HG03095 (cell line): ENCODE measurements around the gene GREB1.
"Not testable (repeated sequence)": the region's sequence is repeated elsewhere in the genome, so short reads cannot be mapped to it uniquely, and the experiment has no call there.

Experiments used
- ATAC-seq: cut with Tn5 transposase; IDR thresholded peaks from one replicate; pipeline ENCODE4 v1.9.1; 2021; ENCODE audit warnings: moderate library complexity; ENCODE audit not compliant: unreplicated experiment

Gene GREB1

GRCh38 chr2:11658208-11659114, 124.6 kb downstream of the GREB1 start:
- ATAC-seq, result no peak

- no peak for ATAC-seq
Measured at GRCh38 chr2:11659115-11659475, 125.2 kb downstream of the GREB1 start.

- ATAC-seq, result no peak
Measured at GRCh38 chr2:11659851-11660250, 126.0 kb downstream of the GREB1 start.

GRCh38 chr2:11660396-11660795, 126.6 kb downstream of the GREB1 start:
- ATAC-seq, result not testable (repeated sequence)

DNA sequence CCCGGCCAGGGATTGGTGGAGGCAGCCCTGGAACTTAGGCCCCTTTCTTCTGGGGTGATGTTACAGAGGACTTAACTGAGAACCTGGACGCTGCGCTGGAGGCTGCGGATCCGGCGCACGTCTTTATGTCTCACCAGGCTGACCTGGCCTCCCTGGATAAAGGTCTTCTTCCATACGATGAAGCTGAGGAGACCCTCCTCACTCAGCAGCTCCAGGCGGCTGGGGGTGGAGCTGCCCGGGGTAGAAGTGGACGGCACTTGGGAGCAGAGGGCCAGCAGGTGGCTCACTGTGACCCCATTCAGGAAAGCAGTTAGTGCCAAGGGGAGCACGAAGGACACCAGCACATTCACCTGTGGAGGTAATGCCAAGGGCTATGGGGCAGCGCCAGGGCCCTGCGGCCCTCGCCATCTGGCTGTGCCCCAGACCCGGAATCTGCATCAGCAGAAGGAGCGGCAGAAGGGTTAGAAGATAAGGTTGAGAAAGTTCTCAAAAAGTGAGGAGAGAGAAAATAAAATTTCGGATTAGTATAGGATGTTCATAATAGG, 128.1 kb downstream of the GREB1 start:
- no peak for ATAC-seq

DNA sequence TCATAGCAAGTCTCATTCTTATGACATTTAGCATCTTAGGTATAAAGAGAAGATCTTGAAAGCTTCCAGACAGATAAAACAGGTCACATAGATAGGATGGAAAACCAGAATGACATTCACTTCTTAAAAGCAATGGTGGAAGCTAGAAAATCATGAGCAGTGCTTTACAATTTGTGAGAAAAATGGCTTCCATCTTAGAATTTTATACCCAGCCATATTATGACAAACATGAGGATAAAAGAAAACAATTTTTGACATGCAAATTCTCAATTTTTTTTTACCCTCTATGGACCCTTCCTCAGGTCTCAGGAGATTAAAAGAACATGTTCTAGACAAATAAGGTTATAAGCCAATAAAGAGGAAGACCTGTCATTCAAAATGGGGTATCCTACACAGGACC, 129.0 kb downstream of the GREB1 start:
- ATAC-seq, result no peak

- ATAC-seq, result no peak
Measured at GRCh38 chr2:11663427-11663826, 129.6 kb downstream of the GREB1 start.

GRCh38 chr2:11665028-11665427, 131.2 kb downstream of the GREB1 start:
- ATAC-seq, result no peak

- ATAC-seq, result no peak
Measured at GRCh38 chr2:11665510-11666362, 131.9 kb downstream of the GREB1 start.

DNA sequence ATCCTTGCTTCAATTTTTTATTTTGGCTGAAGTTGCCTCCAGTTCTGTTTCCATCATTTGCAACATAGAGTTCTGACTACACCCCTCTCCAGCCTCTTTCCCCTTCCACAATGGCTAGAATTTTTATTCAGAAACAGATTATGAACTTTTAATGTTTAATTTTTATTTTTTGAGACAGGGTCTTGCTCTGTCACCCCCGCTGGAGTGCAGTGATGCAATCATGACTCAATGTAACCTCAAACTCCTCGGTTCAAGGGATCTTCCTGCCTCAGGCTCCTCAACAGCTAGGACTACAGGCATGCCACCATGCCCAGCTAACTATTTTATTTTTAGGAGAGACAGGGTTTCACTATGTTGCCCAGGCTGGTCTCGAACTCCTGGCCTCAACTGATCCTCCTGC, 133.3 kb downstream of the GREB1 start:
- no peak for ATAC-seq

GRCh38 chr2:11667866-11668637, 134.2 kb downstream of the GREB1 start:
- ATAC-seq, result no peak

DNA sequence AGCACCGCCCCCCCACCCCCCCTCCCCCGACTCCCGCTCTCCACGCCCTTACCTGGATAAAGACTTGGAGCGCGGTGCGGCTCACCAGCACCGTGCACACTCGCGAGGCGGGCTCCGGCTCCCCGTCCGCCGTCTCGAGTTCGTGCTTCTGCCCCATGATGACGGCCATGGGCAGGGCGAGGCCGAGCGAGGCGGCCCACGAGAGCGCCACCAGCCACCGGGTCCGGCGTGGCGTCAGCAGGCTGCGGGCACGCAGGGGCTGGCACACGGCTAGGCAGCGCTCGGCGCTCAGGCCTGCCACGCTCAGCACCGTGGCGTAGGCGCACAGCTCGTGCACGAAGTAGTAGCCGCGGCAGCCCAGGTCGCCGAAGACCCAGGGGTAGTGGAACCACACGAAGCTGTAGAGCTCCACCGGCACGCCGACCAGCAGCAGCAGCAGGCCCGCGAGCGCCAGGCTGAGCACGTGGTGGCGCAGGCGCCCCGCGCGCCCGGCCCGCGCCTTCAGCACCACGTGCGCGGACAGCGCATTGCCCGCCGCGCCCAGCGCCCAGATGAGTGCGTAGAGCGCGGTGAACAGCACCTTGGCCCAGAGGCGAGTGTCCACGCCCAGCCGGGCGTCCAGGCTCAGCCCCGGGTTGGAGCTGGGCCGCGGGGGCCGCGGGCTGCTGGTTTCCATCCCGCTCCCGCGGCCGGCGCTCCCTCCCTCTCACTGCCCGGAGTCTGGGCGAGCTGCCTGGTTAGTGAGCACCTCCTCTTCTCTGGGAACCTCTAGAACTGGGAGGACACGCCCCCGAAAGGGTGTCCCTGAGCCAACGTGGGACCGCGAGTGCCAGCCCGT, 135.8 kb downstream of the GREB1 start, which contains the start of gene NTSR2:
NTSR2 (minus strand) TSS at position 742 of the 838 bp plus-strand sequence; CDS start at position 676, 66 bp downstream.
- no peak for ATAC-seq

GRCh38 chr2:11672407-11672806, 138.6 kb downstream of the GREB1 start:
- ATAC-seq, result no peak

- ATAC-seq, result no peak
Measured at GRCh38 chr2:11674983-11675382, 141.1 kb downstream of the GREB1 start.

DNA sequence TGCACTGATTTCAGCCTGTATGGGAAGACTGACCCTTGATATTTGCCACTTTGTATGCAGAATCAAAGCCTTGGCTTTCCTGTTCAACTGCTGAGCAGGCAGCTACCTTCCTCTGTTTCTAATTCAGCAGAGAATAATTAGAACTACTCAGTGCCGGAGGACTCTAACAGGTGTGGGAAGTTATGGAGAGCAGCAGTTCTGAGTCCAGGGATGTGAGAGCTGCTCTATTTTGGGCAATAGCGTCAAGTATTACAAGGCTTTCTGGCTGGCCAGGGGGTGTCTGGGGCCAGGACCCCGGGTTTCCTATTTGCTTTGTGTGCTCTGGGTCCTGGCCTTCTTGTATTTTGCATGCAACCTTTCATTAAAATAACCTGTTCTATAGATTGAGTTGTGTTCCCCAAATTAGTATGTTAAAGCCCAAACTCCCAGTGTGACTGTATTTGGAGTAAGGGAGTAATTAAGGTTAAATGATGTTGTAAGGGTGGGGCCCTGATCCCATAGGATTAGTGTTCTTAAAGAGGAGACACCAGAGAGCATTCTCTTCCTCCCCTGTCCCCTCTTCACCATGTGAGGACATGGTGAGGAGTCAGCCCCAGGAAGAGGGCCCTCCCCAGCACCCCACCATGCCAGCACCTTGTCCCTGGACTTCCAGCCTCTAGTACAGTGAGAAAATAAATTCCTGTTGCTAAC, 141.7 kb downstream of the GREB1 start:
- ATAC-seq, result no peak

GRCh38 chr2:11676640-11677039, 142.8 kb downstream of the GREB1 start:
- no peak for ATAC-seq

GRCh38 chr2:11677136-11678055, 143.6 kb downstream of the GREB1 start:
- ATAC-seq, result no peak

- ATAC-seq, result no peak
Measured at GRCh38 chr2:11678306-11678960, 144.6 kb downstream of the GREB1 start.
